ENCODE measurements around the gene FERMT3.

FERMT3 gene

GRCh38 chr11:64186492-64187165 is 19.9 kb upstream of the FERMT3 start:
- no peak for DNase-seq

GRCh38 chr11:64192434-64192833 is 14.1 kb upstream of the FERMT3 start:
- no peak for DNase-seq

- no peak for DNase-seq
Measured at GRCh38 chr11:64196626-64197025, 9.9 kb upstream of the FERMT3 start.

GRCh38 chr11:64198511-64198910 is 8.0 kb upstream of the FERMT3 start:
- peak in 1 of 2 experiments; percentile 8 for DNase-seq

GRCh38 chr11:64201543-64201942 is 5.0 kb upstream of the FERMT3 start:
- DNase-seq, result no peak

- DNase-seq, result no peak
Measured at GRCh38 chr11:64202992-64203391, 3.5 kb upstream of the FERMT3 start.

GRCh38 chr11:64203421-64204079 is 3.0 kb upstream of the FERMT3 start:
- no peak for DNase-seq

- no peak for DNase-seq
Measured at GRCh38 chr11:64204080-64204440, 2.5 kb upstream of the FERMT3 start.

GRCh38 chr11:64204464-64204989 is 2.0 kb upstream of the FERMT3 start:
- DNase-seq, result peak; percentile 79 to 84

GRCh38 chr11:64207256-64208085 is 950 bp downstream of the FERMT3 start:
- peak; percentile 68 to 79 for DNase-seq

- no peak for DNase-seq
Measured at GRCh38 chr11:64208086-64208795, 1.7 kb downstream of the FERMT3 start.

- DNase-seq, result no peak
Measured at GRCh38 chr11:64208796-64209562, 2.5 kb downstream of the FERMT3 start.

- no peak for DNase-seq
Measured at GRCh38 chr11:64209563-64209843, 3.0 kb downstream of the FERMT3 start.

GRCh38 chr11:64210301-64211020 is 3.9 kb downstream of the FERMT3 start:
- DNase-seq, result no peak

GRCh38 chr11:64211181-64211872 is 4.8 kb downstream of the FERMT3 start:
- DNase-seq, result no peak

- no peak for DNase-seq
Measured at GRCh38 chr11:64216879-64217278, 10.4 kb downstream of the FERMT3 start.

- DNase-seq, result no peak
Measured at GRCh38 chr11:64218628-64219353, 12.3 kb downstream of the FERMT3 start.

GRCh38 chr11:64219354-64219684 is 12.8 kb downstream of the FERMT3 start:
- no peak for DNase-seq

GRCh38 chr11:64219755-64220154 is 13.2 kb downstream of the FERMT3 start:
- no peak for DNase-seq

- no peak for DNase-seq
Measured at GRCh38 chr11:64220271-64220670, 13.8 kb downstream of the FERMT3 start.

- no peak for DNase-seq
Measured at GRCh38 chr11:64220798-64221197, 14.3 kb downstream of the FERMT3 start.

All from AML-193 (cell line).